Calu3 (cell line): Measurements from ENCODE around the gene CD180. TPM values are rescaled to one million over a fixed set of nuclear protein-coding genes. Genes with fewer than 3 reads are reported as not detected.

Experiments
- BruUV-seq: library from RNA; stranded (reverse); fragments of 400-500 nt; replicated peaks from 2 replicates; lab custom pipeline; 2021; lab: Mats Ljungman, UMichigan
- CTCF ChIA-PET: fragments of 300-600 bp; sonication (Branson Sonifier 250); formaldehyde crosslinking; loops from one replicate; lab custom pipeline; 2022; ENCODE audit warnings: antibody characterized with exemption; lab: Charles Lee
- DNase-seq: peaks from one replicate; pipeline ENCODE4 v3.0.0; 2022
- H3K27ac Mint-ChIP-seq: one replicate; pipeline ENCODE4 v1.8.0; 2022; ENCODE audit warnings: mixed read lengths; ENCODE audit not compliant: unreplicated experiment
- H3K27me3 Mint-ChIP-seq: one replicate; pipeline ENCODE4 v1.8.0; 2022; ENCODE audit warnings: mixed read lengths; ENCODE audit not compliant: unreplicated experiment
- H3K36me3 Mint-ChIP-seq: one replicate; pipeline ENCODE4 v1.8.0; 2022; ENCODE audit warnings: mild to moderate bottlenecking, moderate library complexity, mixed read lengths; ENCODE audit not compliant: insufficient read depth, unreplicated experiment
- H3K4me1 Mint-ChIP-seq: one replicate; pipeline ENCODE4 v1.8.0; 2022; ENCODE audit warnings: mild to moderate bottlenecking, low read depth, mixed read lengths; ENCODE audit not compliant: unreplicated experiment
- H3K4me3 Mint-ChIP-seq: one replicate; pipeline ENCODE4 v1.8.0; 2022; ENCODE audit warnings: mild to moderate bottlenecking, low read depth, moderate library complexity, mixed read lengths; ENCODE audit not compliant: unreplicated experiment
- H3K9me3 Mint-ChIP-seq: one replicate; pipeline ENCODE4 v1.8.0; 2022; ENCODE audit warnings: low read depth, mixed read lengths; ENCODE audit not compliant: unreplicated experiment
- intact Hi-C: fragments of 100-400 bp; cut with micrococcal nuclease; formaldehyde crosslinking; loops from one replicate; pipeline ENCODE4 v1.10.0; 2022; ENCODE audit not compliant: unreplicated experiment
- total RNA-seq: library from RNA; stranded (reverse); gene quantifications from 2 replicates; pipeline ENCODE4 v1.2.3, GENCODE V29; 2022
- TF ChIP-seq, protein P1 (sequence below): fragments of 200-600 bp; IDR thresholded peaks from one replicate; pipeline ENCODE4 v1.8.0; 2022; ENCODE audit warnings: antibody characterized with exemption; ENCODE audit not compliant: unreplicated experiment

CD180 gene
- total RNA-seq, 1 experiment from 2014 or later: not detected

GRCh38 chr5:67233075-67233474, 36.5 kb upstream of the CD180 start:
- TF ChIP-seq, protein P1, sequence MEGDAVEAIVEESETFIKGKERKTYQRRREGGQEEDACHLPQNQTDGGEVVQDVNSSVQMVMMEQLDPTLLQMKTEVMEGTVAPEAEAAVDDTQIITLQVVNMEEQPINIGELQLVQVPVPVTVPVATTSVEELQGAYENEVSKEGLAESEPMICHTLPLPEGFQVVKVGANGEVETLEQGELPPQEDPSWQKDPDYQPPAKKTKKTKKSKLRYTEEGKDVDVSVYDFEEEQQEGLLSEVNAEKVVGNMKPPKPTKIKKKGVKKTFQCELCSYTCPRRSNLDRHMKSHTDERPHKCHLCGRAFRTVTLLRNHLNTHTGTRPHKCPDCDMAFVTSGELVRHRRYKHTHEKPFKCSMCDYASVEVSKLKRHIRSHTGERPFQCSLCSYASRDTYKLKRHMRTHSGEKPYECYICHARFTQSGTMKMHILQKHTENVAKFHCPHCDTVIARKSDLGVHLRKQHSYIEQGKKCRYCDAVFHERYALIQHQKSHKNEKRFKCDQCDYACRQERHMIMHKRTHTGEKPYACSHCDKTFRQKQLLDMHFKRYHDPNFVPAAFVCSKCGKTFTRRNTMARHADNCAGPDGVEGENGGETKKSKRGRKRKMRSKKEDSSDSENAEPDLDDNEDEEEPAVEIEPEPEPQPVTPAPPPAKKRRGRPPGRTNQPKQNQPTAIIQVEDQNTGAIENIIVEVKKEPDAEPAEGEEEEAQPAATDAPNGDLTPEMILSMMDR: no peak
- Mint-ChIP-seq H3K4me3 (no peak overlapping the region), H3K27me3 (no peaks in the 10 kb centered on the region), H3K27ac (no peak overlapping the region), H3K4me1 (peaks cover 39% of the 10 kb centered on the region), H3K9me3 (no peaks in the 10 kb centered on the region), H3K36me3 (no peaks in the 10 kb centered on the region)
- CTCF ChIA-PET: no interaction called here
- no peak for DNase-seq
- intact Hi-C loops: no loop called here
- no TSS peak for BruUV-seq

GRCh38 chr5:67223211-67223610, 26.6 kb upstream of the CD180 start:
- BruUV-seq: no TSS peak
- H3K36me3 Mint-ChIP-seq: no peaks in the 10 kb centered on the region
- CTCF ChIA-PET: no interaction called here
- intact Hi-C loops: no loop called here
- no peaks in the 10 kb centered on the region for H3K4me1 Mint-ChIP-seq
- no peak for DNase-seq
- TF ChIP-seq, protein P1: no peak
- H3K27ac Mint-ChIP-seq: no peak overlapping the region
- H3K4me3 Mint-ChIP-seq: no peak overlapping the region
- H3K27me3 Mint-ChIP-seq: no peaks in the 10 kb centered on the region
- no peaks in the 10 kb centered on the region for H3K9me3 Mint-ChIP-seq

GRCh38 chr5:67222243-67223025, 25.8 kb upstream of the CD180 start:
- no peaks in the 10 kb centered on the region for H3K9me3 Mint-ChIP-seq
- no TSS peak for BruUV-seq

GRCh38 chr5:67221487-67222242, 25.1 kb upstream of the CD180 start:
- intact Hi-C loops: no loop called here
- Mint-ChIP-seq H3K27ac (no peak overlapping the region), H3K36me3 (no peaks in the 10 kb centered on the region), H3K9me3 (no peaks in the 10 kb centered on the region), H3K4me1 (peaks cover under 1% of the 10 kb centered on the region), H3K27me3 (no peaks in the 10 kb centered on the region), H3K4me3 (no peak overlapping the region)
- TF ChIP-seq, protein P1: no peak
- no peak for DNase-seq
- CTCF ChIA-PET: no interaction called here
- BruUV-seq: no TSS peak

More at GRCh38 chr5:67222243-67223025, 25.8 kb upstream of the CD180 start:
- CTCF ChIA-PET: no interaction called here
- H3K36me3 Mint-ChIP-seq: no peaks in the 10 kb centered on the region
- DNase-seq: no peak
- no peaks in the 10 kb centered on the region for H3K27me3 Mint-ChIP-seq
- H3K27ac Mint-ChIP-seq: no peak overlapping the region
- intact Hi-C loops: no loop called here
- H3K4me3 Mint-ChIP-seq: no peak overlapping the region
- no peaks in the 10 kb centered on the region for H3K4me1 Mint-ChIP-seq
- TF ChIP-seq, protein P1: no peak
